Mesodermal cell (in vitro differentiated cells): ENCODE results near the gene DMRTC2.

Source experiments
- H3K27ac ChIP-seq: 2 replicates; pipeline ENCODE4 v1.7.0; 2013; ENCODE audit warnings: mild to moderate bottlenecking, low read depth, low read length, moderate library complexity; ENCODE audit not compliant: severe bottlenecking
- H3K36me3 ChIP-seq: 2 replicates; pipeline ENCODE4 v1.7.1; 2013; ENCODE audit warnings: mild to moderate bottlenecking, low read length, moderate library complexity; ENCODE audit not compliant: control insufficient read depth, insufficient read depth
- H3K4me1 ChIP-seq: one replicate; pipeline ENCODE4 v1.7.1; 2013; ENCODE audit warnings: mild to moderate bottlenecking, low read length; ENCODE audit not compliant: insufficient read depth, control insufficient read depth, poor library complexity, severe bottlenecking
- H3K4me3 ChIP-seq: 2 replicates; pipeline ENCODE4 v1.7.0; 2013; ENCODE audit warnings: low read length, control low read depth, mild to moderate bottlenecking; ENCODE audit not compliant: insufficient read depth, poor library complexity, severe bottlenecking; ENCODE audit errors: extremely low read depth
- H3K9me3 ChIP-seq: 2 replicates; pipeline ENCODE4 v1.7.1; 2013; ENCODE audit warnings: mild to moderate bottlenecking, low read length, moderate library complexity; ENCODE audit not compliant: control insufficient read depth
- whole genome bisulfite sequencing, 2 experiments: methylation state at CpG; one replicate each; pipeline ENCODE4 v1.1.5; 2013; ENCODE audit warnings: missing lambda C conversion rate in 2 of 2; ENCODE audit not compliant: insufficient coverage in 2 of 2; 5-methylcytosine and 5-hydroxymethylcytosine counted together

The DMRTC2 gene

DNA sequence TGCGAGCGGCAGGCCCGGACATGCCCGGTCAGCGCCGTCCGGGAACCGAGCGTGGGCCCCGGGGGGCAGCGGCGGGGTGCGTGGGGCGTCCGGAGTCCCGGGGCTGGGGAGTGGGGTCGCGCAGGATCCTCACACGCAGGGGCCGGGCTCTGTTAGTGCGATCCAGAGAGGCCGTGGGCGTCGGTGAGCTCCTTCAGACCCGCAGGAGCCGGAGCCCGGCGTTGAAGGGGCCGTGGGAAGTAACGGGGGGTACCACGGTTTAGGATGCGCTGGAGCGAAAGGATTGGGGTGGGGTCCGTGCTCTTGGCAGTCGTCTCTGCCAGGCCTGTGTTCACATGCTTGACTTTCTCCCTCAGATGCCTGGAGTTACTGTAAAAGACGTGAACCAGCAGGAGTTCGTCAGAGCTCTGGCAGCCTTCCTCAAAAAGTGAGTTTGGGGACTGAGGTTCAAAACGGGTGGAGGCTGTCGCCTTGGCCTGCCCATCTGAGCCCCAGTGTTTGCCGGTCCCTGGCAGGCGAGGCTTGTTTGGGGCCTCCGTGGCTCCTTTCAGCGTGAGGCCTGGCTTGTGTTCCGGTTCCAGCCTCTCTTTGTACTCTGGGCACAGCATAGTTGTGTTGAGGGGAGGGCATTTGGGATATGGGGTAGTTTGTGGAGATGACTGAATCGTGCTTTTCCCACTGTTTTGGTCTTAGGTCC is 15.7 kb downstream of the DMRTC2 start:
- H3K27ac ChIP-seq, result peak overlapping the region; percentile 94
- peaks cover 50% of the 10 kb centered on the region for H3K36me3 ChIP-seq

DNA sequence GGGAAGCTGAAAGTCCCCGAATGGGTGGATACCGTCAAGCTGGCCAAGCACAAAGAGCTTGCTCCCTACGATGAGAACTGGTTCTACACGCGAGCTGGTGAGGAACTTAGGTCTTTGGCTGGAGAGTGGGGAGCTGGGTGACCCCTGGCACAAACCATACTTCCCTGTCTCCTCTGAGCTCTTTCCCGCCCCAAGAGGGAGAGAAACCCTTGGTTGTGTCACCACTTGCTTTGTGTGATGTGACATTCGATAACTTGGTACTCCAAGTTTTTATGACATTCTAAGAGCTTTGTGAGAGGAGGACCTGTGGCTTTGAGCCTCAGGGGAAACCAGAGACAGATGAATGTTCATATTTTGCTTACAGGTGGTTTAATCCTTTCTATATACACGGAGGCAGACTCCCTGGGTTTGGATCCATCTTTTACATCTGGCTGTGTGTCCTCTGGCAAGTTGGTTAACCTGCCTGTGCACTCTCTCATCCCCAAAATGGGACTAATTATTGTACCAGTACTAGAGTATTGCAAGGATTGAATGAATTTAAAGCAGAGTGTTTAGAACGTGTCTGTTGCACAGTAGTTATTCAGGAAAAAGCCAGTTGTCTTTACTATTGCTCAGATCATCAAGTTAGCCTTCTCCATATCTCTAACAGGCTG is 16.4 kb downstream of the DMRTC2 start:
- H3K4me3 ChIP-seq, result peak overlapping the region; percentile 96
- 52 to 61% methylated on average over 7 to 8 of the region's 9 CpGs for WGBS, 2 experiments
- no peaks in the 10 kb centered on the region for H3K9me3 ChIP-seq
- peaks cover 55% of the 10 kb centered on the region for H3K36me3 ChIP-seq
- H3K27ac ChIP-seq, result peak overlapping the region; percentile 94
- H3K4me1 ChIP-seq, result peaks cover 41% of the 10 kb centered on the region

More for the DNA sequence above, 15.7 kb downstream of the DMRTC2 start:
- H3K9me3 ChIP-seq, result no peaks in the 10 kb centered on the region
- H3K4me1 ChIP-seq, result peaks cover 41% of the 10 kb centered on the region
- WGBS, 2 experiments, result 1% methylated on average over 26 to 37 of the region's 45 CpGs
- peak overlapping the region; percentile 96 for H3K4me3 ChIP-seq

DNA sequence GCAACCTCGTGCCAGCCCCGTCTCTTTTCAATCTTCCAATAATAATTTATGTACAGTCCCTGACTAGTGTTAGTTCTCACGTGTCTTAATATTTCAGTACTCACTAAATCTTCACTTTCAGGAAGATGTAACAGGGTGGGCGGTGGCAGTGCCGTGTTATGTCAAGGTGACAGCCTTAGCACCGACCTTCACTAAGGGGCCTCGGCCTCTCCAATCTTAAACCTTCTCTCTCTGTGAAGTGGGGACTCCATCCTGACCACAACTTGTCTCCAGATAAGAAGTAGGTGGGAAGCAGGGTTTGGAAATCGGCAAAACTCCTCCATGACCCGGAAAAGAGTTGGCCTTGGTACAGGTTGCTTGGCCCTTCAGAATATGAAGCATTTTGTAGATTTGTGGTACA is 17.0 kb downstream of the DMRTC2 start:
- peaks cover 41% of the 10 kb centered on the region for H3K4me1 ChIP-seq
- no peak overlapping the region for H3K27ac ChIP-seq
- 96 to 97% methylated on average over 7 of the region's 9 CpGs for WGBS, 2 experiments
- H3K4me3 ChIP-seq, result peak overlapping the region; percentile 96
- H3K36me3 ChIP-seq, result peaks cover 60% of the 10 kb centered on the region
- H3K9me3 ChIP-seq, result no peaks in the 10 kb centered on the region

DNA sequence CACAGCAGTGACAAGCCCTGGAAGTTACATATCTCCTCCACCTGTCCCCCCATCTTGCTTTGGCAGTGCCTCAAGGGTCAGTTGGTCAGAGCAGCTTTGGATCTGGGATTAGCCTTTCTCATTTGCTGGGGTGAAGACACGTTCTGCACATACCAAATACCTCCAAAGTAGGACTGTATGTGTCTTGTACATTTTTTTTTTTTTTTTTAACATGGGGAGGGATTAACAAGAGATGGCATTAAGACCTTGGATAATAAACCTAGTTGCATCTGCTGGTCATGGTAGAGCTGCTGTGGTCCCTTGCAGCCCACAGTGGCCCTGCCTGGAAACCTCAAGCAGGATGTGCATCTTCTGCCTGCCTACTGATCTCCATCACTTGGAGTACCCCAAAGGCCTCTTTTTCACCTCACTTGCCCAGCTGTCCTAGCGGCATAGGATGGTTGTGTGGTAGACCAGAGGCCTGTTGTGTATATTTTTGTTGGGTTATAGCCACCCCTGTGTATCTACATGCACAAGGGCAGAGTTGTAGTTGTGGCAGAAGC is 17.7 kb downstream of the DMRTC2 start:
- H3K4me1 ChIP-seq, result peaks cover 41% of the 10 kb centered on the region
- H3K4me3 ChIP-seq, result peak overlapping the region; percentile 96
- H3K27ac ChIP-seq, result no peak overlapping the region
- WGBS, 2 experiments, result no CpG with 5 or more reads among the region's 2 CpGs
- H3K36me3 ChIP-seq, result peaks cover 67% of the 10 kb centered on the region
- H3K9me3 ChIP-seq, result no peaks in the 10 kb centered on the region

DNA sequence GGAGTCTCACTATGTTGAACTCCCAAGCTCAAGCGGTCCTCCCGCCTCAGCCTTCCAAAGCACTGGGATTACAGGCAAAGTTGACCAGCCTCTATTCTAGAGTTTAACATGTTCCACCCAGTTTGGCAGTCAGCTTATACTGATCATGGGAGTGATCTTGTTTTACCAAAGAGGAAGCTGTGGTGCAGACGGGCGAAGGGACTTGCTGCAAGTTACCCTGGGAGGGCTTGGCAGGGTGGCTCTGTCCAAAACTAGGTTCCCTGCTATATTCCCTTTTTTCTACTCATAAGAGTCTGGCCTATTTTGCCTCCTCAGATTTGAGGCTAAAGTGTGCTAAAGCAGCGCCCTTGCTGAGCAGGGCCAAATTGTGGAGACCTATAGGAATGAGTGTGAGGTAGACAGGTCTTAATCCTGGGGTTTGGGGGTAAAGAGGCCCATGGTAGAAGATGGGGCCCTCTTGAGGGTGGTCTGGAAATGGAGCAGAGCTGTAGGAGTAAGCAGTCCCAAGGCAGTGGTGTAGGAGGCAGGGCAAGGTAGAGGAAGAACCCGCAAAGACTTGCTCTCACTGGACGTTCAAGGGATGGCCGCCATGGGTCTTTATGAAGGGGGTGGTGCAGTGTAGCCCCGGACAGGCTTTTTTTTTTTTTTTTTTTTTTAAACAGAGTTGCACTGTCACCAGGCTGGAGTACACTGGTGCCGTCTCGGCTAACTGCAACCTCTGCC is 18.5 kb downstream of the DMRTC2 start:
- Histone ChIP-seq H3K27ac (no peak overlapping the region), H3K9me3 (no peaks in the 10 kb centered on the region), H3K4me3 (peak overlapping the region; percentile 5), H3K4me1 (peaks cover 41% of the 10 kb centered on the region), H3K36me3 (peaks cover 76% of the 10 kb centered on the region)
- 96 to 100% methylated on average over 6 to 11 of the region's 11 CpGs for WGBS, 2 experiments

DNA sequence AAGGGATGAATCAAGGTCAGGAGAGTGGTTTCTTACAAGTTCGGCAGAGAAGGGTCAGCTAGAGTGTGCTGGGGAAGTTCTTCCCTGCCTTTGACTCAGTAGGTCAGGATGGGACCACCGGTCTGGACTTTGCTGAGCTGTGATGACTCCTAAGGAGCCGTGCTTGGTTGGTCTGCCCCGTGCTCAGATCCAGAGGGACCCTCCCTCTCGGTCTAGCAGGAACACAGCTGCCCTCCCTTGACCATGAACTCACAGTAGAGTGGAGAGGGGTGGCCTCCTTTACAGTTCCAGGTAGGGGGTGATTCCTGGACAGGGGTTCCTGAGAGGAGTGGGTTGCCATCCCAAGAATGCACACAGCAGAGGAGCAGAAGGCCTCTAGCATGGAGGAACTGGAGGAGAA is 19.5 kb downstream of the DMRTC2 start:
- peaks cover 86% of the 10 kb centered on the region for H3K36me3 ChIP-seq
- H3K9me3 ChIP-seq, result no peaks in the 10 kb centered on the region
- WGBS, 2 experiments, result 100% methylated on average over 2 to 3 of the region's 5 CpGs
- H3K4me1 ChIP-seq, result peaks cover 41% of the 10 kb centered on the region
- peak overlapping the region; percentile 10 for H3K27ac ChIP-seq
- no peak overlapping the region for H3K4me3 ChIP-seq

DNA sequence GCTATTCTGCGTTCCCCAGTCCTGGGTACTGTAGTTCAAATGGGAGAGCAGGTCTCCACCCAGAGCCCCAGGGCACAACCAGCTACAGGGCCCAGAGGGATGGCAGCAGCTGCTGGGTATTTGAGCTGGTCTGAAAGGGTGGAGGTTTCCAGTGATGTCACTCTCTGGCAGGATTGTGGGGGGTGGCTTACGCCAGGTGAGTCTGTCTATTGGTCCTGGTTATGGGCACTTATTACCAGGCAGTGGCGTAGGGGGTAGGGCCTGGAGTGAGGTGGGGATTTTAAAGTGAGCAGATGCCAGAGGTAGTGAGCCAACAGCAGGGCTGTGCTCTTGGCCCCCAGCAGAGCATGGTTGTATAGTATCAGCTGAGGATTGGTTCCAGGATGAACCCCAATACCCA is 21.4 kb downstream of the DMRTC2 start:
- H3K4me3 ChIP-seq, result no peak overlapping the region
- peaks cover 98% of the 10 kb centered on the region for H3K36me3 ChIP-seq
- WGBS, 2 experiments, result 92 to 98% methylated on average over 3 of the region's 3 CpGs
- H3K9me3 ChIP-seq, result no peaks in the 10 kb centered on the region
- peaks cover 39% of the 10 kb centered on the region for H3K4me1 ChIP-seq
- peak overlapping the region; percentile 6 for H3K27ac ChIP-seq

DNA sequence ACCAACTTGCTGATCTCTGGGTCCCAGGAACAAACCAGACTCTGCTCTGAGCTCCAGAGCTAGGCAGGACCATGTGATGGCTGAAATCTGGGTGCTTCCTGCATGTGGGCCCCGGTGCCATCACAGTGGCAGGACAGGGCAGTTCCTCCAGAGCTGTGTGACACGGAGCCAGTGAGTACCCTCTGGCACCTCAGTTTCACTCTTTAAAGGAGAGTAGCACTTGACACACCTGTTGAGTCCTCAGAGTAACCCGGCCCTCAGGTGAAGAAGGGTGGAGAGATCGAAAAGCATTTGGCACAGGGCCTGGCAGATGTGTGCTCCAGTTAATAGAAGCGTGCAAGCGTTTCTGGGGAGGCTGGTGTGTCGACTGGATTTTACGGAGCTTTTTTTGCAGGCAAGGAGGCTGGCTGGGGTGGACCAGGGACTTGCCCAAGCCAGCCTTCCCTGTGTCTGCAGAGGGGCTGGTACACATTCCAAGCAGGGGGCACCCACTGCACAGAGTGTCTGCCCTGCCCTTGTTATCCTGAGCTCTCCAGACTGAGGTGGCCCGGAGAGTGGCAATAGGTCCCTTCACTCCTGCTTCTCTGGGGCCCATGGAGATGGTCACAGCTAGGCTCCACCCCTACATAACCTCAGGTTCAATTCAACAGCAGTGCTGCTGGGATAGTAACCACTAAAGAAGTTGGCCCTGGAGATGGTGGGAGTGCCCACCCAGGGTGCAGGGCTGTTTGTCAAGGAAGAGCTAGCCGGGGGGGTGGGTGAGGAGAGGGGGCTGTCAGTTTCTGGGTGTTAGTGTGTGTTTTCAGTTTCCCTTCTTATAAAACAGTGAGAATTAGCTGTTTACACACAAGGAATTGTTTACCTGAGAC is 23.5 kb downstream of the DMRTC2 start:
- H3K4me1 ChIP-seq, result peaks cover 21% of the 10 kb centered on the region
- H3K4me3 ChIP-seq, result no peak overlapping the region
- peaks cover 90% of the 10 kb centered on the region for H3K36me3 ChIP-seq
- no peaks in the 10 kb centered on the region for H3K9me3 ChIP-seq
- 97 to 98% methylated on average over 9 to 10 of the region's 10 CpGs for WGBS, 2 experiments
- H3K27ac ChIP-seq, result peak overlapping the region; percentile 49

DNA sequence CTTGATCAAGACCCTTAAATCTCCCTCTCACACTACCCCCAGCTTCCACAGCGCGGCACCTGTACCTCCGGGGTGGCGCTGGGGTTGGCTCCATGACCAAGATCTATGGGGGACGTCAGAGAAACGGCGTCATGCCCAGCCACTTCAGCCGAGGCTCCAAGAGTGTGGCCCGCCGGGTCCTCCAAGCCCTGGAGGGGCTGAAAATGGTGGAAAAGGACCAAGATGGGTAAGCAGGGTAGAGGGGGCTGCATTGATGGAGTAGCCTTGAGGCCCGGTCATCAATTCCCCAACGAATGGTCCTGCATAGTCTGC is 24.1 kb downstream of the DMRTC2 start:
- WGBS, 2 experiments, result 95 to 97% methylated on average over 12 of the region's 12 CpGs
- H3K36me3 ChIP-seq, result peaks cover 84% of the 10 kb centered on the region

DNA sequence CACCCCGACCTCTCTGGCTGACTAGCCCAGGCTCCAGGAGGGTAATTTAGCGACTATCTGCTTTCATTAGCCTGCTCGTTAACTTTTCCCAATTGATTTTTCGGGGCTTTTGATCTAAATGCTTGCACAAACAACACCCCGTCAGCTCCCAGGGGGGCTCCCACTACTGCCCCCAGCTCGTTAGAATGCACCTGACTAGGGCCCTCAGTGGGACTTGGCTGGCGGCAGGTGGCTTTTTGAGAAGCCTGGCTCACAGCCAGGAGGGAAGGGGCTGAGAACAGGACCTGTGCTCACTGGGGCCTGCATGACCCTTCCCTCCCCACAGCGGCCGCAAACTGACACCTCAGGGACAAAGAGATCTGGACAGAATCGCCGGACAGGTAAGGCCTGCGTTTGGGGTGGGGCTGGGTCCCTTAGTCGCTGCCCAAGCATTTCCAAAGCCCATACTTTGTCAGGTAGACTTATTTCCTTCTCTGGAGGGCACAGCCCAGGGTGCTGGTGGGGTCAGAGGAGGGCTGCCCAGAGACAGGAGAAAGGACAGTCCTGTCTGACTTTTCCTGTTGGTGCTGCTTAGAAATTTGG is 24.6 kb downstream of the DMRTC2 start:
- Histone ChIP-seq H3K9me3 (no peaks in the 10 kb centered on the region), H3K27ac (peak overlapping the region; percentile 41), H3K4me3 (no peak overlapping the region), H3K36me3 (peaks cover 79% of the 10 kb centered on the region), H3K4me1 (peaks cover 10% of the 10 kb centered on the region)
- 95 to 97% methylated on average over 7 to 12 of the region's 13 CpGs for WGBS, 2 experiments

More for the DNA sequence above, 24.1 kb downstream of the DMRTC2 start:
- H3K9me3 ChIP-seq, result no peaks in the 10 kb centered on the region
- H3K4me3 ChIP-seq, result no peak overlapping the region
- peak overlapping the region; percentile 41 for H3K27ac ChIP-seq
- peaks cover 15% of the 10 kb centered on the region for H3K4me1 ChIP-seq
